Activated T-helper 9 cell treated with anti-CD3 and anti-CD28 coated beads, Interleukin-2, amount 50 U/mL, for 16 hours (primary cell): ENCODE measurements around the gene OSBPL6.

ENCODE experiments used
- DNase-seq: peaks from one replicate; pipeline ENCODE4 v3.0.0-alpha.2; 2020; ENCODE audit warnings: low read depth

The OSBPL6 gene

DNA sequence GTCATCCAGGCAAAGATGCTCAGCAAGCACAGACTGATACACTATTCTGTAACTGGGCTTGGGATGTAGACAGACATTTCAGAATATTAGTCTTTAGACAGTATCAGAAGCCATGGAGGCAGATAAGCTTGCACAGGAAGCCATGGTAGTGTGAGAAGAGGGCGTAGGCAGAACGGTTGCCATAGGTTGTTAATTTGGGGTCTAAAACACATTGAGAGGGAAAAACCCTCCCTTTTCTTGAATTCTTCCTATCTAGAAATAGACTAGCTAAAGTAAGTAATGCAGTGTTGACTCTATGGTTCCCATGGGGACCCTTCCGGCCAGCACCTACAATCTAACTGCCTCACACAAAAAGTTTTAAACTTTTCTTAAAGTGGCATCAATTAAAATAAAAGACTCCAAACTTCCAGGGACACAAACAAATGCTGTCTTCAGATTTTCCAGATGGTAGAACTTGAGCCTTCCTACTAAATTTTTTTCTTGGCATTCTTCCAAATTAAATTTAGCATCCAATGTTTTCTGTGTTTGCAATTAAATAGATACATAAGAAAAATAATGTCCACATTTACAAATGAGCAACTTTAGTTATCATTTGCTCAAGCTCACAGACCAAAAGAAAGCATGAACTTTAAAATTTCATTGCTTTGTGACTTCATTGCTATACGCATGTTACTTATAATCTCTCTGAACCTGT, 254.8 kb downstream of the OSBPL6 start:
- DNase-seq = no peak

- no peak for DNase-seq
Measured at GRCh38 chr2:178449700-178450523, 255.6 kb downstream of the OSBPL6 start.

- DNase-seq = no peak
Measured at GRCh38 chr2:178450524-178450773, 256.1 kb downstream of the OSBPL6 start.

GRCh38 chr2:178450774-178451525, 256.6 kb downstream of the OSBPL6 start, which contains the start of the genes PJVK and PRKRA:
Gene PJVK (plus strand): TSS chr2:178451378. CDS start chr2:178453410, 2,032 bp downstream.
Gene PRKRA (minus strand): TSS chr2:178451175. CDS start chr2:178451030, 145 bp downstream.
- DNase-seq = peak; percentile 92

- DNase-seq = no peak
Measured at GRCh38 chr2:178452334-178452733, 258.0 kb downstream of the OSBPL6 start.
